ENCODE data around the gene EIF4G3. TPM values are rescaled to one million over a fixed set of nuclear protein-coding genes. Genes with fewer than 3 reads are reported as not detected.
"Not testable (repeated sequence)": the region's sequence is repeated elsewhere in the genome, so short reads cannot be mapped to it uniquely, and the experiment has no call there.

EIF4G3 gene
- total and polyA plus RNA-seq, 4 donors: 16.5 to 59.8 (median 33.4) TPM

GRCh38 chr1:21201650-21202049, 25.0 kb upstream of the EIF4G3 start:
- Histone ChIP-seq H3K27me3 (ENCODE audit: control insufficient read depth in 3 of 3, insufficient read depth in 3 of 3, low read length in 2 of 3) (no peaks in the 10 kb centered on the region), H3K9ac (ENCODE audit: insufficient read depth in 1 of 2, low read length in 2 of 2) (no peak overlapping the region), H3K4me3 (no peak overlapping the region), H3K9me3 (ENCODE audit: control insufficient read depth in 4 of 4, insufficient read depth in 3 of 4, low read length in 3 of 4) (no peaks in the 10 kb centered on the region), H3K4me1 (ENCODE audit: control insufficient read depth in 5 of 5, insufficient read depth in 5 of 5, low read length in 5 of 5) (no peaks in the 10 kb centered on the region), H3K36me3 (ENCODE audit: control insufficient read depth in 4 of 4, insufficient read depth in 4 of 4, low read length in 4 of 4) (no peaks in the 10 kb centered on the region), H3K27ac (ENCODE audit: low read depth in 1 of 2, low read length in 1 of 2) (no peak overlapping the region)
- TF ChIP-seq, protein P1, sequence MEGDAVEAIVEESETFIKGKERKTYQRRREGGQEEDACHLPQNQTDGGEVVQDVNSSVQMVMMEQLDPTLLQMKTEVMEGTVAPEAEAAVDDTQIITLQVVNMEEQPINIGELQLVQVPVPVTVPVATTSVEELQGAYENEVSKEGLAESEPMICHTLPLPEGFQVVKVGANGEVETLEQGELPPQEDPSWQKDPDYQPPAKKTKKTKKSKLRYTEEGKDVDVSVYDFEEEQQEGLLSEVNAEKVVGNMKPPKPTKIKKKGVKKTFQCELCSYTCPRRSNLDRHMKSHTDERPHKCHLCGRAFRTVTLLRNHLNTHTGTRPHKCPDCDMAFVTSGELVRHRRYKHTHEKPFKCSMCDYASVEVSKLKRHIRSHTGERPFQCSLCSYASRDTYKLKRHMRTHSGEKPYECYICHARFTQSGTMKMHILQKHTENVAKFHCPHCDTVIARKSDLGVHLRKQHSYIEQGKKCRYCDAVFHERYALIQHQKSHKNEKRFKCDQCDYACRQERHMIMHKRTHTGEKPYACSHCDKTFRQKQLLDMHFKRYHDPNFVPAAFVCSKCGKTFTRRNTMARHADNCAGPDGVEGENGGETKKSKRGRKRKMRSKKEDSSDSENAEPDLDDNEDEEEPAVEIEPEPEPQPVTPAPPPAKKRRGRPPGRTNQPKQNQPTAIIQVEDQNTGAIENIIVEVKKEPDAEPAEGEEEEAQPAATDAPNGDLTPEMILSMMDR (IDR thresholded peaks at IDR 0.05; ENCODE audit: control extremely low read depth, extremely low read depth): no peak
- DNase-seq: no peak
- no peak for ATAC-seq (ENCODE audit: insufficient read depth, low FRiP score)
- WGBS, 2 donors: 87 to 90% methylated on average over 4 of the region's 4 CpGs

DNA sequence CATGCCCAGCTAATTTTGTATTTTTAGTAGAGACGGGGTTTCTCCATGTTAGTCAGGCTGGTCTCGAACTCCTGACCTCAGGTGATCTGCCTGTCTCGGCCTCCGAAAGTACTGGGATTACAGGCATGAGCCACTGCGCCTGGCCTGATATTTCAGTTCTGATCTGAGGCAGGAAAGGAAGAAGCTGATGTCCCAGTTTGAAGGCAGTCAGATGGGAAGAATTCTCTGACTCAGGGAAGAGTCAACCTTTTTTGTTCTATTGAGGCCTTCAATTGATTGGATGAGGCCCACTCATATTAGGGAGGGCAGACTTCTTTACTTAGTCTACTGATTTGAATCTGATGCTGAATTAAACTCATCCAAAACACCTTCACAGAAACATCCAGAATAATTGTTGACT, 24.5 kb upstream of the EIF4G3 start:
- 93 to 96% methylated on average over 5 of the region's 5 CpGs for WGBS, 2 donors
- not testable (repeated sequence) for ATAC-seq (ENCODE audit: insufficient read depth, low FRiP score); DNase-seq

DNA sequence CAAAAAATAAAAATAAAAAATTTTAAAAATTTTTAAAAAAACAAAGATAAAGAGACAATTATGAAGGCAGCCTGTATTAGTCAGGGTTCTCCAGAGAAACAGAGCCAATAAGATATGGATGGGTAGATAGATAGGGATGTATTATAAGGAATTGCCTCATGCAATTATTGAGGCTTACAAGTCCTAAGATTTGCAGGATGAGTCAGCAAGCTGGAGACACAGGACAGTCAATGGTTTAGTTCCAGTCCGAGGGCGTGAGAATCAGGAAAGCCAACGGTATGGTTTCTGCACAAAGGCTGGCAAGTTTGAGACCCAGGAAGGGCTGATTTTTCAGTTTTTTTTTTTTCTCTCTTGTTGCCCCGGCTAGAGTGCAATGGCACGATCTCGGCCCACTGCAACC, 24.1 kb upstream of the EIF4G3 start:
- no peak overlapping the region for H3K9ac ChIP-seq (ENCODE audit: insufficient read depth in 1 of 2, low read length in 2 of 2)
- no peaks in the 10 kb centered on the region for H3K4me1 ChIP-seq (ENCODE audit: control insufficient read depth in 5 of 5, insufficient read depth in 5 of 5, low read length in 5 of 5)
- TF ChIP-seq, protein P1 (IDR thresholded peaks at IDR 0.05; ENCODE audit: control extremely low read depth, extremely low read depth): no peak
- ATAC-seq (ENCODE audit: insufficient read depth, low FRiP score) (no peak), DNase-seq (no peak)
- H3K4me3 ChIP-seq: no peak overlapping the region
- WGBS, 2 donors: 93 to 96% methylated on average over 6 of the region's 6 CpGs
- H3K9me3 ChIP-seq (ENCODE audit: control insufficient read depth in 4 of 4, insufficient read depth in 3 of 4, low read length in 3 of 4): no peaks in the 10 kb centered on the region
- H3K36me3 ChIP-seq (ENCODE audit: control insufficient read depth in 4 of 4, insufficient read depth in 4 of 4, low read length in 4 of 4): no peaks in the 10 kb centered on the region
- H3K27me3 ChIP-seq (ENCODE audit: control insufficient read depth in 3 of 3, insufficient read depth in 3 of 3, low read length in 2 of 3): no peaks in the 10 kb centered on the region
- H3K27ac ChIP-seq (ENCODE audit: low read depth in 1 of 2, low read length in 1 of 2): no peak overlapping the region

More for the DNA sequence above, 24.5 kb upstream of the EIF4G3 start:
- not testable (repeated sequence) for H3K27ac ChIP-seq (ENCODE audit: low read depth in 1 of 2, low read length in 1 of 2); H3K9ac ChIP-seq (ENCODE audit: insufficient read depth in 1 of 2, low read length in 2 of 2); H3K36me3 ChIP-seq (ENCODE audit: control insufficient read depth in 4 of 4, insufficient read depth in 4 of 4, low read length in 4 of 4); H3K27me3 ChIP-seq (ENCODE audit: control insufficient read depth in 3 of 3, insufficient read depth in 3 of 3, low read length in 2 of 3); H3K4me1 ChIP-seq (ENCODE audit: control insufficient read depth in 5 of 5, insufficient read depth in 5 of 5, low read length in 5 of 5); H3K4me3 ChIP-seq; H3K9me3 ChIP-seq (ENCODE audit: control insufficient read depth in 4 of 4, insufficient read depth in 3 of 4, low read length in 3 of 4)

GRCh38 chr1:21198929-21199328, 22.2 kb upstream of the EIF4G3 start:
- WGBS, 2 donors: 67 to 76% methylated on average over 4 of the region's 4 CpGs
- Histone ChIP-seq H3K9ac (ENCODE audit: insufficient read depth in 1 of 2, low read length in 2 of 2) (no peak overlapping the region), H3K27me3 (ENCODE audit: control insufficient read depth in 3 of 3, insufficient read depth in 3 of 3, low read length in 2 of 3) (no peaks in the 10 kb centered on the region), H3K4me3 (no peak overlapping the region), H3K4me1 (ENCODE audit: control insufficient read depth in 5 of 5, insufficient read depth in 5 of 5, low read length in 5 of 5) (no peaks in the 10 kb centered on the region), H3K36me3 (ENCODE audit: control insufficient read depth in 4 of 4, insufficient read depth in 4 of 4, low read length in 4 of 4) (no peaks in the 10 kb centered on the region), H3K27ac (ENCODE audit: low read depth in 1 of 2, low read length in 1 of 2) (no peak overlapping the region), H3K9me3 (ENCODE audit: control insufficient read depth in 4 of 4, insufficient read depth in 3 of 4, low read length in 3 of 4) (no peaks in the 10 kb centered on the region)
- TF ChIP-seq, protein P1 (IDR thresholded peaks at IDR 0.05; ENCODE audit: control extremely low read depth, extremely low read depth): no peak
- no peak for ATAC-seq (ENCODE audit: insufficient read depth, low FRiP score)
- no peak for DNase-seq
